NAMALWA (cell line): Measurements from ENCODE around the gene ITK.

ENCODE experiments used
- DNase-seq: peaks from one replicate; pipeline ENCODE4 v3.0.0-alpha.2; 2015; ENCODE audit warnings: low spot score

ITK gene

GRCh38 chr5:157247267-157247666 is 66.6 kb downstream of the ITK start:
- DNase-seq = no peak

GRCh38 chr5:157248821-157249470 is 68.3 kb downstream of the ITK start:
- no peak for DNase-seq

GRCh38 chr5:157252711-157253465 is 72.2 kb downstream of the ITK start:
- peak; percentile 64 for DNase-seq

GRCh38 chr5:157253547-157253946 is 72.9 kb downstream of the ITK start:
- DNase-seq = peak; percentile 64

GRCh38 chr5:157258450-157258849 is 77.8 kb downstream of the ITK start:
- DNase-seq = no peak

- no peak for DNase-seq
These were observed 79.1 kb downstream of the ITK start for GRCh38 chr5:157259699-157260098.

GRCh38 chr5:157263496-157264090 is 83.0 kb downstream of the ITK start:
- DNase-seq = peak; percentile 51

GRCh38 chr5:157265714-157266285 is 85.2 kb downstream of the ITK start, which contains the start of gene CYFIP2:
CYFIP2 (plus strand) TSS chr5:157266123; CDS start chr5:157285362, 19,239 bp downstream.
- peak; percentile 83 for DNase-seq

GRCh38 chr5:157266286-157267007 is 85.8 kb downstream of the ITK start:
- peak; percentile 73 for DNase-seq

GRCh38 chr5:157267025-157267424 is 86.4 kb downstream of the ITK start:
- peak; percentile 34 for DNase-seq

- peak; percentile 60 for DNase-seq
These were observed 87.3 kb downstream of the ITK start for GRCh38 chr5:157267761-157268480.

- peak; percentile 34 for DNase-seq
These were observed 88.6 kb downstream of the ITK start for GRCh38 chr5:157269165-157269671.

- DNase-seq = peak; percentile 44
These were observed 89.2 kb downstream of the ITK start for GRCh38 chr5:157269761-157270272.

- DNase-seq = peak; percentile 43
These were observed 90.1 kb downstream of the ITK start for GRCh38 chr5:157270771-157271170.

GRCh38 chr5:157271740-157272271 is 91.2 kb downstream of the ITK start:
- peak; percentile 100 for DNase-seq

- peak; percentile 88 for DNase-seq
These were observed 92.5 kb downstream of the ITK start for GRCh38 chr5:157273131-157273556.

GRCh38 chr5:157275403-157275802 is 94.8 kb downstream of the ITK start:
- DNase-seq = no peak

- no peak for DNase-seq
These were observed 97.8 kb downstream of the ITK start for GRCh38 chr5:157278319-157279037.

- no peak for DNase-seq
These were observed 99.1 kb downstream of the ITK start for GRCh38 chr5:157279605-157280239.
